GOT3 (cell line): ENCODE data around the gene CDNF.
"Not testable (repeated sequence)": the region's sequence is repeated elsewhere in the genome, so short reads cannot be mapped to it uniquely, and the experiment has no call there.

ENCODE experiments used
- DNase-seq: peaks from one replicate; lab custom pipeline; 2025; ENCODE audit warnings: mixed read lengths; lab: John Stamatoyannopoulos, UW

The CDNF gene

DNA sequence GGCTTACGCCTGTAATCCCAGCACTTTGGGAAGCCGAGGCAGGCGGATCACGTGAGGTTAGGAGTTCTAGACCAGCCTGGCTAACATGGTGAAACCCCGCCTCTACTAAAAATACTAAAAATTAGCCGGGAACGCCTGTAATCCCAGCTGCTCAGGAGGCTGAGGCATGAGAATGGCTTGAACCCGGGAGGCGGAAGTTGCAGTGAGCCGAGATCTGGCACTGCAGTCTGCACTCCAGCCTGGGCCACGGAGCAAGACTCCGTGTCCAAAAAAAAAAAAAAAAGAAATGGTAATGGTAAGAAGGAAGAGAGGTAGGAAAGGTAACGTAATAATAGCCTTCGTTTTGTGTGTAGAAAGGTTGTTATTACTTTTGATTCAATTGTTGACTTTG lies 1.5 kb upstream of the CDNF start:
- no peak for DNase-seq

DNA sequence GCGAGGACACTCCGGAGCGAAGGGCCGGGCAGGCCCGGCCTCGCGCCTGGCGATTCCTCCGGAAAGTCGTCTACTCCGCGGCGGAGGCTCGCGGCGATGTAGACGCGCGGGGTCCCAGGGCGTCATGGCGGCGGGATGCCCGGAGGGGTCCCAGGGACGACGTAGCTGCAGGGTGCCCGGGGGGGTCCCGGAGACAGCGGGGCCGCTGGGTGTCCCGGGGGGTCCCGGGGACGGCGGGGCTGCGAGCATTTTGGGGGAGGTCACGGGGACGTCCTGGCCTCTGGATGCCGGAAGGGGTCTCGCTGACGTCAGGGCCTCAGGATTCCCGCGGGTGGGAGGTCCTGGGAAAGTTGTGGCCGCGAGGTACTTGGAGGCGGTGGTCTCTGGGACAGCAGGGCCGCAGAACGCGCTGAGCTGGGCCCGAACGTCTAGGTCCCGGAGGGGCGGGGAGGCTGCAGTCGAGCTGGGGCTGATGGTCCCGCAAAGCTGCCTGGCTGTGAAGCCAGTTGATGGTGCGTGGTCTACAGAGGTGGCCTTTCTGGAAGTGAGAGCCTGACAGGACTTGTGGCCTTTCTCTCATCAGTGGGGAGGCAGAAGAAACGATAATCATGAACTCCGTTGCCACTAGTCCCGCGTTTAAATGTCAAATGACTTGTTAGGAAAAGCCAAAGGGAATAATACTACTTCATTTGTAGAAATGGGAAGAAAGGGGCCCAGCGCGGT lies 906 bp upstream of the CDNF start:
- no peak for DNase-seq

DNA sequence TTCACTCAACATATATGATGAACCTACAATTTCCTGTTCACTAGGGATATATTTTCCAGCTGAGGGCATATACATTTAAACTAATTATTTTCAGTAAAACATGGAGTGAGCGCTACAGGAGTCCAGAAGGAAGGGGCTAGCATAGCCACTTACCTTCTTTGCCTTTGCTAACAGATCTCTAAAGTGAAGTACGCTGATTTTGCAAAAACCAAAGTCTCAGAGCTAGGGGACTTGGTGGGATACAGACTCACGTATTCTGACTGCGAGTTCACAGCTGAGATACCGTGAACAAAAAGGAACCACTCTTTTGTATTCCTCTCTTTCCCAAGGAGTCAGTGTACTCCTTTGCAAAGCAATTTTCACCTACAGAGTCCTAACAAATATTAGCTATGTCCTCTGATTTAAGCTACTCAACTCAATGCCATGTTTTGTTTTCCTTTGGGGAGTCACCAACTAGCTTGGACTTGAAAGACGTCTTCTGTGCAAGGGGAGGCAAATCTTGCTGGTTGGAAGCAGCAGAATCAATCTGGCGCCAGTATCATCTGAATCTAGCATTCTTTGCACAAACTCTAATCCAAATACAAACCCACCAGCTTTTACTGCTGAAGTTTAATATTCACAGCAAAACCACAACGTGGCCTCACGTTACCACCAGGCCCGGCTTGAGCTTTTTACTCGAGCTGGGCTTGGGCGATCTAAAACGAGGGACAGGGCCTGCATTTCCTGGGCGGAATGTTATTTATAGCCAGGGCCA lies 657 bp downstream of the CDNF start:
- DNase-seq = no peak

DNA sequence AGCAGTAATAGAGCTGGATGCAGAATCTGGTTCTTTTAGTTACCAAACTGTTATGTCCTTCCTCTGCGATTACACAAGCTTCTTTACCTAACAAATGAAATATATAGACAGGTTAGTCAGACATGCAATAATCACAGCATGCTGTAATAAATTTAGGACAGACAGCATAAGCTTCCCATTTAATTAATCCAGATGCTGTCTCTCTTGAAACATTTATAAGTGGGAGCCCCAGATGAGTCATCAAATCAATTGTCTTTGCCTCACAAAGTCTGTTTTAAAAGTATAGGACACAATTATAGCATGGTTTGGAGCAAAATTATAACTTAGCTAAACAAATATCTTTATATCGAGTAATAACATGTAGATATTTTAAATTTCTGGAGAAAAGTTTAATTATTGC lies 1.6 kb downstream of the CDNF start:
- no peak for DNase-seq

DNA sequence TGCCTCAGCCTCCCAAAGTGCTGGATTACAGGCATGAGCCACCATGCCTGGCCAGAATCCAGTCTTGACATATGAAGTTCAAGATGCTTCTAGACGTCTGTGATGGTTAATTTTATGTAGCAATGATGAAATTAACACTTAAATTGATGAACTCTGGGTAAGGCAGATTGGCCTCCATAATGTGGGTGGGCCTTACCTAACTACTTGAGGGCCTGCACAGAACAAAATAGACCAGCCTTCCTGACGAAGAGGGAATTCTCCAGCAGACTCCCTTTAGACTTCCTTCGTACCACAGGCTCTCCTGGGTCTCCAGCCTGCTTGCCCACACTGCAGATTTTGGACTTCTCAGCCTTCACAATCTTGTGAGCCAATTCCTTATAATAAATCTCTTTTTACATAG lies 4.7 kb downstream of the CDNF start:
- no peak for DNase-seq

DNA sequence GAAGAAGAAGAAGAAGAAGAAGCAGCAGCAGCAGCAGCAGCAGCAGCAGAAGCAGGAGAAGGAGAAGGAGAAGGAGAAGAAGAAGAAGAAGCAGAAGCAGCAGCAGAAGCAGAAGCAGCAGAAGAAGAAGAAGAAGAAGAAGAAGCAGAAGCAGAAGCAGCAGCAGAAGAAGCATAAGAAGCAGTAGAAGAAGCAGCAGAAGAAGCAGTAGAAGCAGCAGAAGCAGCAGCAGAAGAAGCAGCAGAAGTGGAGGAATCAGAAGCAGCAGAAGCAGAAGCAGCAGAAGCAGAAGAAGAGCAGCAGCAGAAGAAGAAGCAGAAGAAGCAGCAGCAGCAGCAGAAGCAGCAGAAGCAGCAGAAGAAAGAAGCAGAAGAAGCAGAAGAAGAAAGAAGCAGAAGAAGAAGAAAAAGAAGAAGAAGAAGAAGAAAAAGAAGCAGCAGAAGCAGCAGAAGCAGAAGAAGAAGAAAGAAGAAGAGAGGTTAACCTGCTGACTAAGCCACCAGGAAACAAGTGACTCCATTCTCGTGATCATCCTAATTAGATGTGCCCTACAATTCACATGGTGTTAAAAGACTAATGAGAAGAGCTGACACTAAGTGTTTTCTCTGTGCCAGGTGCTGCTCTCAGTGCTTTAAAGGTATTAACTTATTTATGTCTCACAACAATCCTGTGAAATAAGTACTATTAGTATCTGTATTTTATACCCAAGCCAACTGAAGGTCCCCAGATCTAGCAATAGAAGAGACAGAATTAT lies 11.6 kb downstream of the CDNF start:
- DNase-seq = no peak

DNA sequence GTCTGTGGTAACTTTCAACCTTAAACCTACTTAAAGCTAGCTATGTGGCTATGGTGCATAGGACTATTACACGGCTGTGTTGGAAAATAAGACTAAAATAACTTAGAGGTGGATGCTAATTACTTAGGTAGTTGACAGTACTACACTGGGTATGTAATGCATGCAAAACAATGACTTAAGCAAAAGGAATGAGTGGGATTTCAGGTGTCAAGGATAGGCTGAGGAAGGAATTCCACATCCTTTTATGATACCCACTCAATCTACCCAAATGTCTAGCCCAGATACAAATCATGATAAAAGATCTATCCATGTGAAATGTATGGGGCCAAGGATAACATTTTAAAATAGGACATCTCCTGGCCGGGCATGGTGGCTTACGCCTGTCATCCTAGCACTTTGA lies 13.9 kb downstream of the CDNF start:
- DNase-seq = no peak

DNA sequence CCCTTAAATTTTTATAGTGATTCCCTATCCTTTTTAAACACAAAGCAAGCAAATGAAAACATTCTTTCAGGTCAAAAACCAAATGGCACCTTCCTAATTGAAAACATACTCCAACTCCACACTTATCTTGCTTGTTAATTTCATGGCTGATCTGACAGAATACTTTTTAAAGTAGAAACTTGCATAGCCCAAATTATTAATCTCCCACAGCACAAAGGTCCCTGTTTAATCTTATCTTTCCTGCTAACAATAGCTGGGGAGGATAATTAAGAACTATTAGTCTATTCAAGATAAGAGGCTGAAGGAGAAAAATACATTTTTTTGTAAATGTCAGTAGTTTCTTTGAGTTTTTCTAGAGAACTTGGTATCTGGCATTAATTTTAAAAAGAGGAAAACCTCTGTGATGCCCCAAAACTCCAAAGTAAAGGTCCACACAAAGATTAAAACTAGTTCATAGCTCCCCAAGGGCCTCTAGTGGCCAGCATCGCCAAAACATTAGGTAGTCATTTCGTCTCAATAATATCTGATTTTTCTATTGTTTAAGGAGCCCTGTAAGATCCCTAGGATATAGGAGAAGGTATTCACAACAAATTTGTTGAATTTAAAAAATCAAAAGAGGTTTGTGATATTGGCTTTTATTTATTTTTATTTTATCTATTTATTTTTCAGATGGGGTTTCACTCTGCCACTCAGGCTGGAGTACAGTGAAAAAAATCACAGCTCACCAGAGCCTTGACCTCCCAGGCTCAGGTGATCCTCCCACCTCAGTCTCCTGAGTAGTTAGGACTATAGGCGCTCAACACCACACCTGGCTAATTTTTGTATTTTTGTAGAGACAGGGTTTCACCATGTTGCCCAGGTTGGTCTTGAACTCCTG lies 14.7 kb downstream of the CDNF start:
- DNase-seq = no peak

DNA sequence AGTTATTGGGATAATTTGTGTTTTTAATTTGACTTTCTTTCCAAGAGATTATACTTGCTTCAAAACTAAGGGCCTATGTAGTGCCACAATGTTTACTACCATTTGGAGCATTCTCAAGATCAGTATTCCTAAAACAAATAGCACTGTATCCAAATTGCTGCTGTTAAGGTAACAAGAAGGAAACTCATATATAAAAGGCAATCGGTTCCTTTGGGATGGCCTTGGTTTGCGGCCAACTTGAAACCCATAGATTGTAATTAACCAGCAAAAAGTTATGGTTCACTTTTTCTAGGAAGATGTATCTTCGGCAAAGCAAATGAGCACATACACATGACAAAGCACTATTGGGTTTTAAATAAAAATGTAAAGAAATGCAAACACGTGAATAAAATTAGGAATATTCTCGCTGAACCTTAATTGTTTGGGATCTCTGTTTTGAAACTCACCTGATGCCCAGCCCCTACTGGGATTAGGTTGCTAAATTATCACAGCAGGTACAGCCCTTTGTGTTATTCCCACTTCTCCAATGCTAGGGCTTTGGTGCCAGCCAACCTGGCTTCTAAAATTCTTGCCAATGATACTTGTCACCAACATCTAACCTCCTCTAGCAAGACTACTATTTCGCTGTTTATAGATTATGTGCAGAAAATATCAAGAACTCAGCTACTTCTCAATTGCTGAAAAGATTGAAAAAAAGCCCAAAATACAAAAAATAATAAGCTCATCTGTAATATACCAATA lies 16.0 kb downstream of the CDNF start:
- no peak for DNase-seq

DNA sequence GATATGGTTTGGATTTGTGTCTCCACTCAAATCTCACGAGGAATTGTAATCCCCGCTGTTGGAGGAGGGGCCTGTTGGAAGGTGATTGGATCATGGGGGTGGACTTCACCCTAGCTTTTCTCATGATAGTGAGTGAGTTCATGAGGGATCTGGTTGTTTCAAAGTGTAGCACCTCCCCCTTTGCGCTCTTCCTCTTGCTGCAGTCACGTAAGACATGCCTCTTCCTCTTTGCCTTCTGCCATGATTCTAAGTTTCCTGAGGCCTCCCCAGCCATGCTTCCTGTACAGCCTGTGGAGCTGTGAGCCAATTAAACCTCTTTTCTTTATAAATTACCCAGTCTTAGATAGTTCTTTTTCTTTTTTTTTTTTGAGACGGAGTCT lies 17.1 kb downstream of the CDNF start:
- no peak for DNase-seq

DNA sequence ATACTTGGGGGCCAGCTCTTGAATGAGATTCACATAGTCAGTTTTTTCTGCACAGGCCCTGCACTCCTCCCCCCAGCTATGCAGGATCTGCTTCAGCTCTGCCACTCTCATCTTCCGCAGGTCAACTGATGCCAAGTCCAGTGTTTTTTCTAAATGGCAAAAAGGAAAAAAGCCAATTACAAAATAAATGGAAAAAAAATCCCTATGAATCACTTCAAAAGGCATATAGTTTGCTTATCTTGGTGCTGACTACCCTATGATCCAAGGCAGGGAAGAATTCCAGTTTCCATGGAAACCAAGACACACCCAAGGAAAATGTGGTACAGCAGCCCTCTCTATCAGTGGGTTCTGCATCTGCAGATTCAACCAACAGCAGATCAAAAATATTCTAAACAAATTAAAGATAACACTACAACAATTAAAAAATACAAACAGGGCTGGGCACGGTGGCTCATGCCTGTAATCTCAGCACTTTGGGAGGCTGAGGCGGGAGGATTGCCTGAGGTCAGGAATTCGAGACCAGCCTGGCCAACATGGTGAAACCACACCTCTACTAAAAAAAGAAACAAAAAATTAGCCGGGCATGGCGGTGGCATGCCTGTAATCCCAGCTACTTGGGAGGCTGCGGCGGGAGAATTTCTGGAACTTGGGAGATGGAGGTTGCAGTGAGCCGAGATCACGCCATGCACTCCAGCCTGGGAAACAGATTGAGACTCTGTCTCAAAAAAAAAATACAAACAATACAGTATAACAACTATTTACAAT lies 17.6 kb downstream of the CDNF start:
- no peak for DNase-seq

DNA sequence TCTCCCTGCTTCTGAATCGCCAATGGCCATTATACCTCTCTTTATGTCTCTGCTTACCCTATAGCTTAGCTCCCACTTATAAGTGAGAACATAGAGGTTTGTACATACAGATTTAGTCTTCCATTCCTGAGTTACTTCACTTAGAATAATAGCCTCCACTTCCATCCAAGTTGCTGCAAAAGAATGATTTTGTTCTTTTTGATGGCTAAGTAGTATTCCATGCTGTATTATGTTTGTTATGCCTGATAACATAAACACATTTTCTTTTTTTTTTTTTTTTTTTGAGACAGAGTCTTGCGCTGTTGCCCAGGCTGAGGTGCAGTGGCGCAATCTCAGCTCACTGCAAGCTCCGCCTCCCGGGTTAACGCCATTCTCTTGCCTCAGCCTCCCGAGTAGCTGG lies 21.1 kb downstream of the CDNF start:
- DNase-seq = not testable (repeated sequence)

DNA sequence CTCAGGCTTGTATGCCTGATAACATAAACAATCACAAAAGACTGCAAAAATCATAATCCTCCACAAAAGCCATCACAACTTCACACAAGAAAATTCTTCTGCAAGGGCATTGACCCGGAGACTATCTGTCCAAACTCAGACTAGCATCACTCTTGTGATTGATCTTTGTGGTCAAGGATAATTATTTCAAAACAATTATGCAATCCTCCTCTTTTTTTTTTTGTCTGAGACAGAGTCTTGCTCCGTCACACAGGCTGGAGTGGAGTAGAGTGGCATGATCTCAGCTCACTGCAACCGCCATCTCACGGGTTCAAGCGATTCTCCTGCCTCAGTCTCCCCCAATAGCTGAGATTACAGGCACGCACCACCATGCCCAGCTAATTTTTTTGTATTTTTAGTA lies 22.2 kb downstream of the CDNF start:
- DNase-seq = no peak

DNA sequence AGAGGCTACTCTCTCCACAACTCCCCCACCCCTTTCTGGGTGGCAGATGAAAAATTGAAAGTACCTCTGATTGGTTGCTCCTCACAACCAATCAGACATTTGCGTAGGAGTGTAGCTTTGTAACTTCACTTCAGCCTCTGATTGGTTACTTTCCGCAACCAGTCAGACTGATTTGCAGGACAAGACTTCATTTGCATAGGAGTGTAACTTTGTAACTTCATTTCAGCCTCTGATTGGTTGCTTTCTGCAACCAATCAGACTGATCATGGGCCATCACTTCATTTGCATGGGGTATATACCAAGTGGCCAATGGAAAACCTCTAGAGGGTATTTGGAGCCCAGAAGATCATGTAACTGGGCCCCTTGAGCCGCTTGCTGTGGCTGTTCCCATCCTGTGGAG lies 25.6 kb downstream of the CDNF start:
- no peak for DNase-seq

DNA sequence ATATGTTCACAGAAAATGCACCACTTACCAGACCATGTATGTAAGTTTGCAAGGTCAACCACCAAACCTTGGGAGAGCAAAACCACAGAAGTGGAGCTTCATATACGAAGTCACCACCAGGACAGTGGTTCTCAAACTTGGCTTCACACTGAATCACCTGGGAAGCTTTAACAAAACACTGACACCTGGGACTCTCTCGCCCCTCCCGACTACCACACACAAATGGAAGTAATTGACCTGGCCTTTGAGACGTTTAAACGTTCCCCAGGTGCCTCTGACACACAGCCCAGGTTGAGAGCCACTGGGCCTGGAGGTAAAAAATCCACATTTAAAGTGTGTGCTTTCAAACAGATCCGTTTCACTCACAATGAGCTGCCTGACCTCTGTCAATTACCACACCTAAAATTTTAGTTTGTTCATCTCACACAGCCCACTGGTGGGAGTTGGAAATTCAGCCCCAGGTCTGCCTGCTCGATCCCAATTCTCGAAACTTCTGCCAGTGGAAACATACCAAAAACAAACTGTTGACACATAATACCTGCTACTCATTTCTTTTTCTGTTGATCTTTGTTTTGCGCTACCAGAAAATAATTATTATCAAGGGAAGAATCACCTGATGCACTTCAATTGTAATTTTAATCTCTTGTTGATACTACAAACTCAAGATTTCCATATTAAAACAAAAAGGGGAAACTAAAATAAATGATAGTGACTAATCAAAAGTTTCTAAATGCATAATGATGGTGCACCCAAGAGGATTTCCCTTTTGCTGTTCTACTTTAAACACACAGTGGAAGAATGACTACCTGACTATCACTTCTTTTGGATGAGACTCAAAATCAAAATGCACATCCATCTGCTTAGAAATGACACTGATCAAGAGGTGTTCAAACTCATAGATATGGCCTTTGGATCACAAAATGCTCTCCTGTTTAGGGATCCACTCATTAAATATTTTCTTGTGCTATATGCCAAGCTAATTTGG lies 26.6 kb downstream of the CDNF start:
- DNase-seq = no peak

DNA sequence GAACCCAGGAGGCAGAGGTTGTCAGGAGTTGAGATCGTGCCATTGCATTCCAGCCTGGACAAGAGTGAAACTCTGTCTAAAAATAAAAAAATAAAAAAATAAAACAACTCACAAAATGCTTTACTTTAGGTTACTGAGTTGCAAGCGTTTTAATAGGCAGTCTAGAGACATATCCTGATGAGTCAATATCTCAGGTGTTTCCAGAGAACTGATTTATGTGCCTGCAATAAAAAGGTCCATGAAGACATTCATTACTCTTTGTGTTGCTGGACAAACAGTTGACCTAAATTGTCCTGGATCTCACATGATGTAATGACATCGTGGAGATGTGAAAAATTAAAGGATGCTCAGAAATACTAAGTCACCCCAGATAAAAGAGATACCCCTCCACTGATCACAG lies 31.5 kb downstream of the CDNF start:
- no peak for DNase-seq

DNA sequence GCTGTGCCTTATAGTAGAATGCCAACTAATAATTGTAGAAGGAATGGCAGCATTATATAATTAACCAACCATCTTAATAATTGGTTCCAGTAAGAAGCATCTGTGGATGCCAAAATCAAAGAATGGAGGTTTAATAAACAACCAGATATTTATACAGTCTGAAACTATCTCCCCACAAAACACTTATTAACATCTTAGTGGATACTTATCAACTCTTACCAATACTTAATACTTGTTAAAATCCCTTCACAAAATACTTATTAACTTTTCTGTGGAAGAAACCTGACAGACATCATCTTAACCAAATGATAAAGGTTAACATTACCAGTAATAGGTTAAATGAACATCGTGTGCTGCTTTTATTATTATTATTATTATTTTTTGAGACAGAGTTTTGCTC lies 34.0 kb downstream of the CDNF start:
- DNase-seq = no peak

DNA sequence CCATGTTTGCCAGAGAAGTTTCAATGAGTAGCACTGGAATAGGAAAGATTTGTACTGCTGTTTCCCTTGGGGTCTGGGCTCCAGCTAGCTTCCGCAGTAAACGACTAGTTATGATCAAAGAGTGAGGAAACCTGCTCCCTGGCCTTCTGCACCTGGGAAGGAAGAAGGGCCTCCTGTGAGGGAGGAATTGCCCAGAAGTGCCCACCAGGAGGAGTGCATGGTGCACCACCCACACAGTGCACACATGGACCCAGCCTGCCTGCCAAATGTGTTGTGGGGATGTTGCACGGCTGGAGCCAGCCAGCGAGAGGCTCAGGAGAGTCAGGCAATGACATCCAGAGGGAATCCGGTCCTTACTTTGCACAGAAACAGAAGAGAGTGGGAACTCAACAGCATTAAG lies 36.1 kb downstream of the CDNF start:
- DNase-seq = no peak

DNA sequence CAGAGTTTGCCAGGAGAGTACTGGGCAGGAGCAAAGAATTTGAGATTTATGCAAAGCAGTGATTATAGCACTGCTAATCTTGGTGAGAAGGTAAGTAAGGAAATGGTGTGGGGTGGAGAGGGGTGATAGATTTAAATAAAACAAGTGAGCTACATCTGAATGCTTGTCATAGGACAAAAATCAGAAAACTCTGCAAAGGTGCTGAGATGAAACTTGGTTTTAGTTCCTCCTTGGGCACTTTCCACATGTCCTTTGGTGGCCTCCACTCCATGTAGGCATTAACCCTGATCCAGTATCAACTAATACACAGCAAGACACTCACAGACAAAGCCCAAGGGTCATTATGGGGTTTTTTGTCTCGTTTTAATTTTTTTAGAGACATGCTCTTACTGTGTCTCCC lies 37.4 kb downstream of the CDNF start:
- DNase-seq = no peak
